GM12878 (cell line): ENCODE results near the gene CACNA1B. TPM values are rescaled to one million over a fixed set of nuclear protein-coding genes. Genes with fewer than 3 reads are reported as not detected.

ENCODE experiments used
- ATAC-seq: fragments of 200-7000 bp; cut with Tn5 transposase; 3 replicates; pipeline ENCODE4 v1.9.1; 2020; ENCODE audit warnings: mild to moderate bottlenecking, moderate library complexity
- BruUV-seq: library from RNA; stranded (reverse); fragments of 400-500 nt; replicated peaks from 2 replicates; lab custom pipeline; 2021; lab: Mats Ljungman, UMichigan
- CTCF ChIA-PET: fragments of 300-600 bp; sonication (Branson Sonifier 250); formaldehyde crosslinking; extraction: SDS; loops from one replicate; lab custom pipeline; 2021; ENCODE audit warnings: inconsistent platforms; lab: Yijun Ruan, JAX
- POLR2A ChIA-PET: fragments of 350-600 bp; formaldehyde crosslinking; extraction: SDS; loops from one replicate; lab custom pipeline; 2021; ENCODE audit warnings: inconsistent platforms; lab: Charles Lee
- RAD21 ChIA-PET: fragments of 300-600 bp; sonication (Branson Sonifier 250); formaldehyde crosslinking; loops from one replicate; lab custom pipeline; 2023; ENCODE audit warnings: antibody characterized with exemption; ENCODE audit not compliant: unreplicated experiment; lab: Charles Lee
- SMC1A ChIA-PET: fragments of 300-600 bp; sonication (Branson Sonifier 250); formaldehyde crosslinking; loops from one replicate; lab custom pipeline; 2023; ENCODE audit not compliant: unreplicated experiment, uncharacterized antibody; lab: Charles Lee
- DNase-seq: peaks from one replicate; pipeline ENCODE4 v3.0.0-alpha.2; 2011; ENCODE audit warnings: low read depth, low spot score
- FAIRE-seq: peaks from 3 replicates; lab custom pipeline; 2011; peaks lifted over from hg19 to GRCh38; lab: Jason Lieb, UNC
- H2AFZ ChIP-seq: 2 replicates; pipeline ENCODE4 v1.6.0; 2011; ENCODE audit warnings: low read depth, low read length, control low read depth; ENCODE audit not compliant: control insufficient read depth
- H3K27ac ChIP-seq: 2 replicates; pipeline ENCODE4 v1.5.1; 2011; ENCODE audit warnings: control low read depth; ENCODE audit not compliant: control insufficient read depth, insufficient read depth
- H3K27me3 ChIP-seq, 2 experiments: replicated peaks in 1 of 2; 2 replicates each; pipeline versions ENCODE4 v1.6.0 to v1.6.1; 2011; ENCODE audit warnings: low read length in 1 of 2; ENCODE audit not compliant: control insufficient read depth in 2 of 2, insufficient read depth in 2 of 2
- H3K36me3 ChIP-seq, 2 experiments: 2 replicates each; pipeline ENCODE4 v1.5.1; 2011; ENCODE audit warnings: low read length in 1 of 2; ENCODE audit not compliant: control insufficient read depth in 2 of 2, insufficient read depth in 2 of 2
- H3K4me1 ChIP-seq: 2 replicates; pipeline ENCODE4 v1.6.1; 2011; ENCODE audit warnings: mild to moderate bottlenecking, low read length, moderate library complexity, mixed read lengths; ENCODE audit not compliant: control insufficient read depth, insufficient read depth
- H3K4me2 ChIP-seq: 2 replicates; pipeline ENCODE4 v1.6.0; 2011; ENCODE audit warnings: control low read depth; ENCODE audit not compliant: control insufficient read depth, insufficient read depth
- H3K4me3 ChIP-seq: fragments of 200-600 bp; sonication (generic); 2 replicates; pipeline ENCODE4 v1.5.1; 2016
- H3K79me2 ChIP-seq: 2 replicates; pipeline ENCODE4 v1.6.0; 2011; ENCODE audit warnings: low read length; ENCODE audit not compliant: control insufficient read depth, insufficient read depth
- H3K9ac ChIP-seq: 2 replicates; pipeline ENCODE4 v1.8.0; 2011; ENCODE audit warnings: low read length, control low read depth, mixed read lengths; ENCODE audit not compliant: control insufficient read depth, insufficient read depth
- H3K9me3 ChIP-seq: replicated peaks from 3 replicates; pipeline ENCODE4 v1.5.1; 2011; ENCODE audit warnings: mild to moderate bottlenecking, low read length; ENCODE audit not compliant: control insufficient read depth, insufficient read depth
- H4K20me1 ChIP-seq: 2 replicates; pipeline ENCODE4 v1.6.0; 2011; ENCODE audit not compliant: control insufficient read depth, insufficient read depth
- BHLHE40 ChIP-seq, 2 experiments: fragments of 450-650 bp in 1 of 2; IDR thresholded peaks; 2 replicates each; pipeline ENCODE4 v1.6.1; 2011 to 2017; ENCODE audit warnings: low read depth in 2 of 2, borderline replicate concordance in 1 of 2, improper control_type of control experiment in 1 of 2, low read length in 1 of 2, mild to moderate bottlenecking in 1 of 2
- CHD4 ChIP-seq: fragments of 200-600 bp; sonication (generic); IDR thresholded peaks from 2 replicates; pipeline ENCODE4 v1.6.1; 2016; ENCODE audit warnings: mild to moderate bottlenecking
- CREB1 ChIP-seq: IDR thresholded peaks from 2 replicates; pipeline ENCODE4 v1.6.1; 2012; ENCODE audit warnings: low read depth, mild to moderate bottlenecking, inconsistent platforms
- MEF2A ChIP-seq: IDR thresholded peaks from 2 replicates; pipeline ENCODE4 v1.6.1; 2011; ENCODE audit warnings: low read depth, mild to moderate bottlenecking, low read length, moderate library complexity; ENCODE audit not compliant: insufficient read depth
- RBBP5 ChIP-seq: fragments of 200-600 bp; sonication (generic); conservative IDR thresholded peaks from 2 replicates; pipeline ENCODE4 v1.6.1; 2016
- RELA ChIP-seq: fragments of 450-650 bp; IDR thresholded peaks from 2 replicates; pipeline ENCODE4 v1.8.0; 2014; ENCODE audit warnings: borderline replicate concordance; ENCODE audit not compliant: partially characterized antibody
- RUNX3 ChIP-seq: IDR thresholded peaks from 2 replicates; pipeline ENCODE4 v1.6.1; 2012; ENCODE audit warnings: low read length, inconsistent platforms
- SKIL ChIP-seq: fragments of 450-650 bp; IDR thresholded peaks from 2 replicates; pipeline ENCODE4 v1.6.1; 2017; ENCODE audit warnings: mild to moderate bottlenecking, low read depth, inconsistent platforms; ENCODE audit not compliant: poor library complexity, severe bottlenecking
- SMAD1 ChIP-seq: fragments of 450-650 bp; IDR thresholded peaks from 2 replicates; pipeline ENCODE4 v1.6.1; 2018; ENCODE audit warnings: mild to moderate bottlenecking, low read depth; ENCODE audit not compliant: partially characterized antibody
- SREBF1 ChIP-seq: IDR thresholded peaks from 2 replicates; pipeline ENCODE4 v1.6.1; 2012; ENCODE audit warnings: mild to moderate bottlenecking, low read length
- STAT3 ChIP-seq: IDR thresholded peaks from 2 replicates; pipeline ENCODE4 v1.6.1; 2011; ENCODE audit warnings: low read depth, low read length, improper control_type of control experiment
- SUPT20H ChIP-seq: IDR thresholded peaks from 2 replicates; pipeline ENCODE4 v1.6.1; 2011; ENCODE audit warnings: low read depth, mild to moderate bottlenecking, low read length, moderate library complexity, borderline replicate concordance; ENCODE audit not compliant: control insufficient read depth
- TARDBP ChIP-seq: IDR thresholded peaks from 2 replicates; pipeline ENCODE4 v1.6.1; 2016; ENCODE audit warnings: borderline replicate concordance
- ZBTB33 ChIP-seq: fragments of 450-650 bp; IDR thresholded peaks from 2 replicates; pipeline ENCODE4 v1.6.1; 2017; ENCODE audit warnings: mild to moderate bottlenecking
- WGBS: methylation state at CpG from one replicate; pipeline ENCODE4 v1.1.6; 2016; ENCODE audit warnings: low lambda C conversion rate; ENCODE audit not compliant: insufficient replicate concordance, insufficient coverage; ENCODE audit errors: missing lambda C conversion rate; 5-methylcytosine and 5-hydroxymethylcytosine counted together
- in situ Hi-C: fragments of 300-500 bp; cut with MboI; formaldehyde crosslinking; loops from 9 replicates; pipeline ENCODE4 v1.14.3; 2018; ENCODE audit warnings: mixed read lengths
- intact Hi-C: fragments of 100-400 bp; cut with micrococcal nuclease; formaldehyde crosslinking; loops from one replicate; pipeline ENCODE4 v1.14.2; 2022; ENCODE audit not compliant: unreplicated experiment
- polyA plus RNA-seq, 11 experiments: library from polyadenylated mRNA; depleted of rRNA in 4 of 11; unstranded in 6 of 11; stranded (reverse) in 5 of 11; fragments of >200 nt; fragmentation: Nextera tagmentation in 4 of 11; fragmentation: Illumina TruSeq in 1 of 11; extraction: Ambion mirVana in 4 of 11; extraction: Trizol in 1 of 11; gene quantifications; 1 replicate in 1 of 11; 2 replicates in 10 of 11; pipeline versions ENCODE4 v1.2.1 to v1.2.3, GENCODE V29; 2011 to 2016; ENCODE audit warnings: inconsistent platforms in 2 of 11, missing spikeins in 2 of 11, low read depth in 1 of 11
- total RNA-seq, 4 experiments: library from RNA; depleted of rRNA in 3 of 4; stranded (reverse); fragments of >200 nt in 3 of 4; fragmentation: Illumina TruSeq in 1 of 4; extraction: Trizol in 1 of 4; gene quantifications; 2 replicates each; pipeline versions ENCODE4 v1.2.1 to v1.2.3, GENCODE V29; 2013 to 2021
- TF ChIP-seq, protein P1 (sequence below): IDR thresholded peaks from 2 replicates; pipeline ENCODE4 v1.6.1; 2011; ENCODE audit warnings: low read depth, mild to moderate bottlenecking, low read length, moderate library complexity, borderline replicate concordance; ENCODE audit errors: extremely low read depth

Gene CACNA1B
- total and polyA plus RNA-seq, 10 of the 15 experiments (the other 5 are each of a cell fraction or from before 2014, with no cell fraction given), result 0.01 to 0.03 (median 0.01) TPM; not detected in 7

DNA sequence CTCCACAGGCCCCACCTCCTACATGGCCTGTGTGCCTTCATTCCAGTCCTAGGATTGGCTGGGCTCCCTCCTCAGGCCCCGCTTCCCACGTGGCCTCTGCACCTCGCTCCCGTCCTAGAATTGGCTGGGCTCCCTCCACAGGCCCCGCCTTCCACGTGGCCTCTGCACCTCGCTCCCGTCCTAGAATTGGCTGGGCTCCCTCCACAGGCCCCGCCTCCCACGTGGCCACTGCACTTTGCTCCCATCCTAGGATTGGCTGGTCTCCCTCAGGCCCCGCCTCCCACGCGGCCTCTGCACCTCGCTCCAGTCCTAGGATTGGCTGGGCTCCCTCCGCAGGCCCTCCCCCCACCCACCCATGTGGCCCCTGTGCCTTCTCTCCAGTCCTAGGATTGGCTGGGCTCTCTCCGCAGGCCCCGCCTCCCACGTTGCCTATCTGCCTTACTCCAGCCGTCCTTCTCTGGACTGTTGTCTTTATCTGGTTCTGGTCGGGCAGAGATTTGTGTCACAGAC lies 45.3 kb upstream of the CACNA1B start:
- Histone ChIP-seq H3K9me3 (no peaks in the 10 kb centered on the region), H3K36me3 (peaks cover 16 to 50% of the 10 kb centered on the region in 2 experiments), H3K9ac (no peak overlapping the region), H3K79me2 (no peaks in the 10 kb centered on the region), H3K27ac (no peak overlapping the region), H3K4me2 (no peak overlapping the region), H3K4me1 (no peaks in the 10 kb centered on the region), H4K20me1 (no peaks in the 10 kb centered on the region), H3K4me3 (no peak overlapping the region), H3K27me3 (no peaks in the 10 kb centered on the region), H2AFZ (no peak overlapping the region)
- ChIA-PET POLR2A (no interaction called here), SMC1A (no interaction called here), CTCF (no interaction called here), RAD21 (no interaction called here)
- intact Hi-C loops (no loop called here), in situ Hi-C loops (no loop called here)
- no peak for ATAC-seq
- no peak for DNase-seq
- no peak for FAIRE-seq
- no TSS peak for BruUV-seq
- 96% methylated on average over 18 of the region's 20 CpGs for WGBS
- TF ChIP-seq MEF2A (no peak), SKIL (no peak), SREBF1 (no peak), TARDBP (no peak), SMAD1 (no peak), STAT3 (no peak), CHD4 (no peak), RELA (no peak), BHLHE40 (IDR thresholded peaks at IDR 0.05; ENCODE audit: borderline replicate concordance in 1 of 2, low read depth in 2 of 2, low read length in 1 of 2) (no peak), RBBP5 (no peak), ZBTB33 (no peak), RUNX3 (no peak), SUPT20H (no peak), CREB1 (no peak)
- TF ChIP-seq, protein P1, sequence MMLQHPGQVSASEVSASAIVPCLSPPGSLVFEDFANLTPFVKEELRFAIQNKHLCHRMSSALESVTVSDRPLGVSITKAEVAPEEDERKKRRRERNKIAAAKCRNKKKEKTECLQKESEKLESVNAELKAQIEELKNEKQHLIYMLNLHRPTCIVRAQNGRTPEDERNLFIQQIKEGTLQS, result no peak
